ENCODE results near the gene TRMT61A. TPM values are rescaled to one million over a fixed set of nuclear protein-coding genes. Genes with fewer than 3 reads are reported as not detected.

Gene TRMT61A
- polyA plus RNA-seq, 3 donors, result 2.7 to 7.1 (median 3.4) TPM

DNA sequence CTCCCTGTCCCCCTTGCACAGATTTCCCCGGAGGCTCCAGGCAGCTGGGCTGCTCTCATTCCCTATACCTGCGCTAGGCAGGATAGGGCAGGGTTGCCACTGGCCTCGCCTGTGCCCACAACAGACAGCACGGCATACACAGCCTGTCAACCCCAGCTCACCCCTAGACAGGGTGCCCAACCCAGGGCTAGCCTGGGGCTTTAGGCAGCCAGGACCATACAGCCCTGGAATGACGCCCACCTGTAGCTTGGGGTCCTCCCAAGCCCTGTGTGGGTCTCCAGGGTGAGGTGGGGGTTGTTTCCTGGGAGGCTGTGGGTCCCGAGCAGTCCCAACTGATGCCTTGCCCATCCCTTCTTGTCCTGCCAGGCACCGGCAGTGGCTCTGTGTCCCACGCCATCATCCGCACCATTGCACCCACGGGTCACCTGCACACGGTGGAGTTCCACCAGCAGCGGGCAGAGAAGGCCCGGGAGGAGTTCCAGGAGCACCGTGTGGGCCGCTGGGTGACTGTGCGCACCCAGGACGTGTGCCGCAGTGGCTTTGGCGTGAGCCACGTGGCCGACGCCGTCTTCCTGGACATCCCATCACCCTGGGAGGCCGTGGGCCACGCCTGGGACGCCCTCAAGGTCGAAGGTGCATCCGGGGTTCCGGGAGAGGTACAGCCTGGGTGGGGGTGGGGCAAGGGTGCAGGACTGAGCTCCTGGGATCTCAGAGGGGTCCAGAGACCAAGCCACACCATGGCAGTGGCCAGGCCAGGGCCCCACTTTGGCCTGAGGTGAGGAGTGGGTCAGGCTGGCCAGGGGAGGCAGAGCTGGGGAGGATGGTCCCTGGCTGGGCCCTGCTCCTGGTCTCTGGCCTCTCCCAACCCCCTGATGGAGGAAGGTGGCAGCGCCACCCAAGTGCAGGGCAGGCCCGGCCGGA is 3.5 kb downstream of the TRMT61A start:
- Mint-ChIP-seq H3K27me3 (ENCODE audit: low read depth in 3 of 3) (peaks cover 0 to 3% (median under 1%) of the 10 kb centered on the region in 3 donors), H3K9me3 (no peaks in the 10 kb centered on the region), H3K27ac (no peak overlapping the region), H3K4me1 (peaks cover 27% of the 10 kb centered on the region), H3K4me3 (no peak overlapping the region), H3K36me3 (peaks cover 5 to 23% of the 10 kb centered on the region in 2 donors)
- Histone ChIP-seq H4K20me1 (ENCODE audit: insufficient read depth, low read length) (peaks cover 10% of the 10 kb centered on the region), H3K27me3 (ENCODE audit: control insufficient read depth in 2 of 2, insufficient read depth in 2 of 2, low read length in 2 of 2) (no peaks in the 10 kb centered on the region), H3K36me3 (replicated peaks in 1 of 2; ENCODE audit: control insufficient read depth in 1 of 2, insufficient read depth in 2 of 2, low read length in 2 of 2) (peaks cover 8 to 30% of the 10 kb centered on the region in 2 donors), H3K9me3 (replicated peaks in 1 of 2; ENCODE audit: control insufficient read depth in 1 of 2, insufficient read depth in 1 of 2, low read length in 2 of 2) (no peaks in the 10 kb centered on the region), H3K4me1 (ENCODE audit: control insufficient read depth in 1 of 2, insufficient read depth in 2 of 2, low read length in 2 of 2) (peaks cover 26 to 27% of the 10 kb centered on the region in 2 donors), H2AFZ (ENCODE audit: insufficient read depth, low read depth, low read length, poor library complexity, severe bottlenecking) (no peak overlapping the region), H3K79me2 (ENCODE audit: insufficient read depth, low read length) (peaks cover 20% of the 10 kb centered on the region), H3K4me2 (replicated peaks; ENCODE audit: extremely low read depth, low read length, poor library complexity, severe bottlenecking) (no peak overlapping the region), H3K9ac (ENCODE audit: insufficient read depth, low read length, poor library complexity, severe bottlenecking) (no peak overlapping the region), H3K27ac (ENCODE audit: low read depth in 1 of 2, low read length in 2 of 2) (no peak overlapping the region), H3K4me3 (replicated peaks in 1 of 3; ENCODE audit: low read depth in 2 of 3, low read length in 3 of 3) (no peak overlapping the region)
- 95% methylated on average over 29 of the region's 32 CpGs for WGBS (ENCODE audit: insufficient coverage)
- DNase-seq, result no peak
- TF ChIP-seq, protein P1, sequence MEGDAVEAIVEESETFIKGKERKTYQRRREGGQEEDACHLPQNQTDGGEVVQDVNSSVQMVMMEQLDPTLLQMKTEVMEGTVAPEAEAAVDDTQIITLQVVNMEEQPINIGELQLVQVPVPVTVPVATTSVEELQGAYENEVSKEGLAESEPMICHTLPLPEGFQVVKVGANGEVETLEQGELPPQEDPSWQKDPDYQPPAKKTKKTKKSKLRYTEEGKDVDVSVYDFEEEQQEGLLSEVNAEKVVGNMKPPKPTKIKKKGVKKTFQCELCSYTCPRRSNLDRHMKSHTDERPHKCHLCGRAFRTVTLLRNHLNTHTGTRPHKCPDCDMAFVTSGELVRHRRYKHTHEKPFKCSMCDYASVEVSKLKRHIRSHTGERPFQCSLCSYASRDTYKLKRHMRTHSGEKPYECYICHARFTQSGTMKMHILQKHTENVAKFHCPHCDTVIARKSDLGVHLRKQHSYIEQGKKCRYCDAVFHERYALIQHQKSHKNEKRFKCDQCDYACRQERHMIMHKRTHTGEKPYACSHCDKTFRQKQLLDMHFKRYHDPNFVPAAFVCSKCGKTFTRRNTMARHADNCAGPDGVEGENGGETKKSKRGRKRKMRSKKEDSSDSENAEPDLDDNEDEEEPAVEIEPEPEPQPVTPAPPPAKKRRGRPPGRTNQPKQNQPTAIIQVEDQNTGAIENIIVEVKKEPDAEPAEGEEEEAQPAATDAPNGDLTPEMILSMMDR (IDR thresholded peaks at IDR 0.05), result no peak
- intact Hi-C loops (cut with micrococcal nuclease), result no loop called here

DNA sequence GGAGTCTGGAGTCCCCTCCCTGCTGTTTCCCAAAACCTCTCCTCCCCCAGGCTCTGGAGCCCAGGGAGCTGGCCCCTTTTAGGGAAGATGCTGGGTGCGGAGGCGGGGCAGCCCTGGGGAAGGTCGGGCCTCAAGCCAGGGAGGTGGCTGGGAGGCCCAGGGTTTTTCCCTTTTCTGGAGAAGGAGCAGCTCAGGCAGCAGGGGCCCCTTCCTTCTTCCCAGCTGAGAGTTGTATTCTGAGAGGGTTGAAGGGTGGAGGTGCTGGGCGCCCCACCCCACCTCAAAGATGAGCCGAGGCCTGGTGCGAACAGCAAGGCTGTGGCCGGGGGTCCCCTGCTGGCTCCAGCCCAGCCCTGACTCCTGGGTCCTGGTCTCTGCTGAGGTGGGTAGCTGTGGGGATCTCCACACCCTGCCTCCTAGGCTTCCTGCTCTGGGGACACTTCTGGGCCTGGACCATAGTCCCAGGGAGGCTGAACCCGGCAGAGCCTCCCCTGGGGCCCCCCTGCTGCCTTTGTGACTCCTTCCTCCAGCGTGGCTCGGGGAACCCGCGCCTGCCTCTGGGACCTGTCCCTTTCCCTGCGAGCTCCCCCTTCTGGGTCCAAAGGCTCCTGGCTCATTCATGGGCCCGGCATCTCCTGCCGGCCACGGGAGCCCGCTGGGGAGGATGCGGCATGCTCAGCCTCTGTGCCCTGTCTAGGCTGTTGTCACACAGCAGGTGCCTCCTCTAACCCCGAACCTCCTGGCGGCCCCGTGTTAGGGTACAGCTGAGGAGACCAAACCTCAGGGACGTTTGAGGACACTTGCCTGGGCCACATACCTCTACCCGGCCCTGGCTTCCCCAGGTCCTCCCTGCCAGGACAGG is 4.4 kb downstream of the TRMT61A start:
- peaks cover 8 to 30% of the 10 kb centered on the region in 2 donors for H3K36me3 ChIP-seq (replicated peaks in 1 of 2; ENCODE audit: control insufficient read depth in 1 of 2, insufficient read depth in 2 of 2, low read length in 2 of 2)
- H3K4me3 Mint-ChIP-seq, result no peak overlapping the region
- WGBS (ENCODE audit: insufficient coverage), result 92% methylated on average over 19 of the region's 23 CpGs

More for the DNA sequence above, 4.4 kb downstream of the TRMT61A start:
- TF ChIP-seq, protein P1 (IDR thresholded peaks at IDR 0.05), result no peak
- DNase-seq, result no peak
- H3K9me3 ChIP-seq (replicated peaks in 1 of 2; ENCODE audit: control insufficient read depth in 1 of 2, insufficient read depth in 1 of 2, low read length in 2 of 2), result no peaks in the 10 kb centered on the region
- Mint-ChIP-seq H3K9me3 (no peaks in the 10 kb centered on the region), H3K27ac (no peak overlapping the region), H3K4me1 (peaks cover 18% of the 10 kb centered on the region), H3K36me3 (peaks cover 5 to 23% of the 10 kb centered on the region in 2 donors), H3K27me3 (ENCODE audit: low read depth in 3 of 3) (peaks cover 0 to 5% (median 3%) of the 10 kb centered on the region in 3 donors)
- no peak overlapping the region for H3K4me3 ChIP-seq (replicated peaks in 1 of 3; ENCODE audit: low read depth in 2 of 3, low read length in 3 of 3)
- H3K4me1 ChIP-seq (ENCODE audit: control insufficient read depth in 1 of 2, insufficient read depth in 2 of 2, low read length in 2 of 2), result peaks cover 17 to 18% of the 10 kb centered on the region in 2 donors
- H3K79me2 ChIP-seq (ENCODE audit: insufficient read depth, low read length), result peaks cover 20% of the 10 kb centered on the region
- no peaks in the 10 kb centered on the region for H3K27me3 ChIP-seq (ENCODE audit: control insufficient read depth in 2 of 2, insufficient read depth in 2 of 2, low read length in 2 of 2)
- H3K9ac ChIP-seq (ENCODE audit: insufficient read depth, low read length, poor library complexity, severe bottlenecking), result no peak overlapping the region
- H4K20me1 ChIP-seq (ENCODE audit: insufficient read depth, low read length), result peaks cover 13% of the 10 kb centered on the region
- H3K4me2 ChIP-seq (replicated peaks; ENCODE audit: extremely low read depth, low read length, poor library complexity, severe bottlenecking), result no peak overlapping the region
- no peak overlapping the region for H3K27ac ChIP-seq (ENCODE audit: low read depth in 1 of 2, low read length in 2 of 2)
- no peak overlapping the region for H2AFZ ChIP-seq (ENCODE audit: insufficient read depth, low read depth, low read length, poor library complexity, severe bottlenecking)
- intact Hi-C loops (cut with micrococcal nuclease), result no loop called here
